Hepatocyte (in vitro differentiated cells): Measurements from ENCODE around the gene SCGB3A1. TPM values are rescaled to one million over a fixed set of nuclear protein-coding genes. Genes with fewer than 3 reads are reported as not detected.

Source experiments
- DNase-seq: peaks from one replicate; pipeline ENCODE4 v3.0.0-alpha.2; 2016; ENCODE audit warnings: low spot score
- H2AFZ ChIP-seq: fragments of 200-600 bp; sonication (generic); 2 replicates; pipeline ENCODE4 v1.6.0; 2016; ENCODE audit warnings: antibody characterized with exemption, mild to moderate bottlenecking
- H3K27ac ChIP-seq: fragments of 200-600 bp; sonication (generic); 2 replicates; pipeline ENCODE4 v1.5.1; 2016; ENCODE audit warnings: mild to moderate bottlenecking
- H3K27me3 ChIP-seq: fragments of 200-600 bp; sonication (generic); 2 replicates; pipeline ENCODE4 v1.6.1; 2016
- H3K36me3 ChIP-seq: fragments of 200-600 bp; sonication (generic); replicated peaks from 2 replicates; pipeline ENCODE4 v1.5.1; 2016; ENCODE audit warnings: low read depth; ENCODE audit not compliant: insufficient read depth
- H3K4me1 ChIP-seq: fragments of 200-600 bp; sonication (generic); 2 replicates; pipeline ENCODE4 v1.5.1; 2016; ENCODE audit warnings: mild to moderate bottlenecking, moderate library complexity; ENCODE audit not compliant: insufficient read depth
- H3K4me2 ChIP-seq: fragments of 200-600 bp; sonication (generic); 2 replicates; pipeline ENCODE4 v1.6.0; 2016
- H3K4me3 ChIP-seq: fragments of 200-600 bp; sonication (generic); 2 replicates; pipeline ENCODE4 v1.5.1; 2016; ENCODE audit warnings: mild to moderate bottlenecking
- H3K79me2 ChIP-seq: fragments of 200-600 bp; sonication (generic); 2 replicates; pipeline ENCODE4 v1.6.0; 2017; ENCODE audit warnings: mild to moderate bottlenecking
- H3K9me2 ChIP-seq: fragments of 200-600 bp; sonication (generic); replicated peaks from 2 replicates; pipeline ENCODE4 v1.6.0; 2017; ENCODE audit warnings: mild to moderate bottlenecking; ENCODE audit not compliant: insufficient read depth
- H3K9me3 ChIP-seq: fragments of 200-600 bp; sonication (generic); 2 replicates; pipeline ENCODE4 v1.5.1; 2016; ENCODE audit warnings: low read depth, mild to moderate bottlenecking
- H4K20me1 ChIP-seq: fragments of 200-600 bp; sonication (generic); 2 replicates; pipeline ENCODE4 v1.6.0; 2016; ENCODE audit warnings: mild to moderate bottlenecking; ENCODE audit not compliant: insufficient read depth, poor library complexity, severe bottlenecking
- CTCF ChIP-seq: fragments of 200-600 bp; sonication (generic); IDR thresholded peaks from 2 replicates; pipeline ENCODE4 v1.5.1; 2016; ENCODE audit warnings: antibody characterized with exemption, mild to moderate bottlenecking; ENCODE audit not compliant: poor library complexity
- EZH2 ChIP-seq: fragments of 200-600 bp; sonication (generic); IDR thresholded peaks from 2 replicates; pipeline ENCODE4 v1.6.1; 2016; ENCODE audit warnings: antibody characterized with exemption, mild to moderate bottlenecking, borderline replicate concordance
- EZH2phosphoT487 ChIP-seq: fragments of 200-600 bp; sonication (generic); IDR thresholded peaks from one replicate; pipeline ENCODE4 v1.6.1; 2018; ENCODE audit warnings: antibody characterized with exemption, mild to moderate bottlenecking, low read depth, moderate library complexity; ENCODE audit not compliant: unreplicated experiment, severe bottlenecking
- WGBS: methylation state at CpG from one replicate; pipeline ENCODE4 v1.1.6; 2016; ENCODE audit warnings: low lambda C conversion rate; ENCODE audit errors: missing lambda C conversion rate; 5-methylcytosine and 5-hydroxymethylcytosine counted together
- polyA plus RNA-seq: library from polyadenylated mRNA; unstranded; fragments of >200 nt; fragmentation: Nextera tagmentation; extraction: Ambion mirVana; gene quantifications from 2 replicates; pipeline ENCODE4 v1.2.1, GENCODE V29; 2016
- total RNA-seq: library from RNA; depleted of rRNA; stranded (reverse); fragments of >200 nt; gene quantifications from 2 replicates; pipeline ENCODE4 v1.2.3, GENCODE V29; 2014

Gene SCGB3A1
- total and polyA plus RNA-seq, 2 experiments from 2014 or later = not detected

GRCh38 chr5:180613188-180613813 lies 22.0 kb upstream of the SCGB3A1 start:
- no peaks in the 10 kb centered on the region for H3K36me3 ChIP-seq
- H3K9me3 ChIP-seq = no peaks in the 10 kb centered on the region
- no peak overlapping the region for H3K4me3 ChIP-seq
- DNase-seq = no peak
- 88% methylated on average over 19 of the region's 19 CpGs for WGBS
- no peaks in the 10 kb centered on the region for H3K79me2 ChIP-seq
- H4K20me1 ChIP-seq = no peaks in the 10 kb centered on the region
- H3K9me2 ChIP-seq = no peaks in the 10 kb centered on the region
- no peak overlapping the region for H2AFZ ChIP-seq
- peaks cover 2% of the 10 kb centered on the region for H3K27me3 ChIP-seq
- no peaks in the 10 kb centered on the region for H3K4me1 ChIP-seq
- TF ChIP-seq EZH2phosphoT487 (no peak), EZH2 (no peak), CTCF (no peak)
- H3K4me2 ChIP-seq = no peak overlapping the region
- no peak overlapping the region for H3K27ac ChIP-seq

GRCh38 chr5:180612683-180613082 lies 21.4 kb upstream of the SCGB3A1 start:
- Histone ChIP-seq H3K27me3 (no peaks in the 10 kb centered on the region), H3K4me2 (no peak overlapping the region), H3K9me2 (no peaks in the 10 kb centered on the region), H3K4me3 (no peak overlapping the region), H3K36me3 (no peaks in the 10 kb centered on the region), H2AFZ (no peak overlapping the region), H3K27ac (no peak overlapping the region), H3K4me1 (no peaks in the 10 kb centered on the region), H3K79me2 (no peaks in the 10 kb centered on the region), H4K20me1 (no peaks in the 10 kb centered on the region), H3K9me3 (no peaks in the 10 kb centered on the region)
- WGBS = 88% methylated on average over 15 of the region's 15 CpGs
- DNase-seq = no peak
- TF ChIP-seq EZH2phosphoT487 = no peak
- no peak for TF ChIP-seq EZH2
- TF ChIP-seq CTCF = no peak

- no peak overlapping the region for H3K4me2 ChIP-seq
- TF ChIP-seq CTCF (no peak), EZH2phosphoT487 (no peak), EZH2 (no peak)
Observed at GRCh38 chr5:180611140-180611850, 20.0 kb upstream of the SCGB3A1 start.

More at GRCh38 chr5:180611140-180611850, 20.0 kb upstream of the SCGB3A1 start:
- Histone ChIP-seq H3K27me3 (no peaks in the 10 kb centered on the region), H3K36me3 (no peaks in the 10 kb centered on the region), H3K9me3 (no peaks in the 10 kb centered on the region), H3K4me3 (no peak overlapping the region), H4K20me1 (no peaks in the 10 kb centered on the region), H2AFZ (no peak overlapping the region), H3K9me2 (no peaks in the 10 kb centered on the region), H3K27ac (no peak overlapping the region), H3K4me1 (no peaks in the 10 kb centered on the region), H3K79me2 (no peaks in the 10 kb centered on the region)
- DNase-seq = no peak
- WGBS = 87% methylated on average over 20 of the region's 30 CpGs
